Lung (tissue), 12 donors: ENCODE data around the gene PSENEN. TPM values are rescaled to one million over a fixed set of nuclear protein-coding genes. Genes with fewer than 3 reads are reported as not detected.

ENCODE experiments used
- ATAC-seq: fragments of 200-7000 bp; cut with Tn5 transposase; one replicate; pipeline ENCODE4 v1.9.1; 2020; ENCODE audit warnings: moderate number of reproducible peaks; ENCODE audit not compliant: insufficient read depth, low FRiP score
- DNase-seq, 3 donors: peaks; one replicate each; pipeline ENCODE4 v3.0.0-alpha.2; 2013 to 2017
- H3K27ac ChIP-seq, 2 donors: one replicate each; pipeline ENCODE4 v1.5.1; 2013; ENCODE audit warnings: mild to moderate bottlenecking in 2 of 2, moderate library complexity in 2 of 2, control low read depth in 1 of 2, inconsistent platforms in 1 of 2, low read depth in 1 of 2, low read length in 1 of 2
- H3K27me3 ChIP-seq, 3 donors: one replicate each; pipeline ENCODE4 v1.5.1; 2013; ENCODE audit warnings: low read length in 2 of 3; ENCODE audit not compliant: control insufficient read depth in 3 of 3, insufficient read depth in 3 of 3
- H3K36me3 ChIP-seq, 4 donors: one replicate each; pipeline ENCODE4 v1.5.1; 2013; ENCODE audit warnings: low read length in 4 of 4, mild to moderate bottlenecking in 1 of 4, moderate library complexity in 1 of 4; ENCODE audit not compliant: control insufficient read depth in 4 of 4, insufficient read depth in 4 of 4
- H3K4me1 ChIP-seq, 5 donors: one replicate each; pipeline ENCODE4 v1.5.1; 2013; ENCODE audit warnings: low read length in 5 of 5, mild to moderate bottlenecking in 2 of 5, moderate library complexity in 1 of 5; ENCODE audit not compliant: control insufficient read depth in 5 of 5, insufficient read depth in 5 of 5
- H3K4me3 ChIP-seq: one replicate; pipeline ENCODE4 v1.5.1; 2013; ENCODE audit warnings: mild to moderate bottlenecking, control low read depth, moderate library complexity
- H3K9ac ChIP-seq, 2 donors: one replicate each; pipeline ENCODE4 v1.5.1; 2013; ENCODE audit warnings: low read length in 2 of 2, control low read depth in 1 of 2; ENCODE audit not compliant: insufficient read depth in 1 of 2
- H3K9me3 ChIP-seq, 4 donors: one replicate each; pipeline ENCODE4 v1.5.1; 2013; ENCODE audit warnings: low read length in 3 of 4, mild to moderate bottlenecking in 1 of 4, moderate library complexity in 1 of 4; ENCODE audit not compliant: control insufficient read depth in 4 of 4, insufficient read depth in 3 of 4
- WGBS, 2 donors: extraction: QIAGEN DNeasy Blood & Tissue Kit; methylation state at CpG; one replicate each; pipeline ENCODE4 v1.1.7; 2013; 5-methylcytosine and 5-hydroxymethylcytosine counted together
- polyA plus RNA-seq, 2 donors: library from polyadenylated mRNA; stranded (reverse); fragments of 200-250 nt; gene quantifications; one replicate each; pipeline ENCODE4 v1.2.1, GENCODE V29; 2013
- total RNA-seq, 2 donors: library from RNA; depleted of rRNA in 1 of 2; stranded (reverse); fragments of >200 nt in 1 of 2; gene quantifications; one replicate each; pipeline ENCODE4 v1.2.1, GENCODE V29; 2014 to 2021
- TF ChIP-seq, protein P1 (sequence below): IDR thresholded peaks from 2 replicates; pipeline ENCODE4 v1.5.1; 2012; ENCODE audit warnings: mild to moderate bottlenecking; ENCODE audit errors: control extremely low read depth, extremely low read depth
- donor health status: control.
- donor health status: control.
- donor health status: Bipolar disorder and iron deficiency.
- donor health status: healthy.
- donor health status: DM: yes; HTN: yes; CAD: no.

PSENEN gene
- total and polyA plus RNA-seq, 4 donors = 36.8 to 196 (median 107) TPM

GRCh38 chr19:35750167-35750566 lies 4.7 kb downstream of the PSENEN start:
- WGBS, 2 donors = 82 to 90% methylated on average over 5 of the region's 5 CpGs
- ATAC-seq (no peak), DNase-seq (no peak)
- H3K27ac ChIP-seq = no peak overlapping the region
- no peak overlapping the region for H3K9ac ChIP-seq
- H3K9me3 ChIP-seq = peaks cover 0 to 1% (median 0%) of the 10 kb centered on the region in 4 donors
- TF ChIP-seq, protein P1, sequence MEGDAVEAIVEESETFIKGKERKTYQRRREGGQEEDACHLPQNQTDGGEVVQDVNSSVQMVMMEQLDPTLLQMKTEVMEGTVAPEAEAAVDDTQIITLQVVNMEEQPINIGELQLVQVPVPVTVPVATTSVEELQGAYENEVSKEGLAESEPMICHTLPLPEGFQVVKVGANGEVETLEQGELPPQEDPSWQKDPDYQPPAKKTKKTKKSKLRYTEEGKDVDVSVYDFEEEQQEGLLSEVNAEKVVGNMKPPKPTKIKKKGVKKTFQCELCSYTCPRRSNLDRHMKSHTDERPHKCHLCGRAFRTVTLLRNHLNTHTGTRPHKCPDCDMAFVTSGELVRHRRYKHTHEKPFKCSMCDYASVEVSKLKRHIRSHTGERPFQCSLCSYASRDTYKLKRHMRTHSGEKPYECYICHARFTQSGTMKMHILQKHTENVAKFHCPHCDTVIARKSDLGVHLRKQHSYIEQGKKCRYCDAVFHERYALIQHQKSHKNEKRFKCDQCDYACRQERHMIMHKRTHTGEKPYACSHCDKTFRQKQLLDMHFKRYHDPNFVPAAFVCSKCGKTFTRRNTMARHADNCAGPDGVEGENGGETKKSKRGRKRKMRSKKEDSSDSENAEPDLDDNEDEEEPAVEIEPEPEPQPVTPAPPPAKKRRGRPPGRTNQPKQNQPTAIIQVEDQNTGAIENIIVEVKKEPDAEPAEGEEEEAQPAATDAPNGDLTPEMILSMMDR = no peak
- peaks cover 0 to 3% (median 0%) of the 10 kb centered on the region in 3 donors for H3K27me3 ChIP-seq
- peaks cover 0 to 23% (median 8%) of the 10 kb centered on the region in 5 donors for H3K4me1 ChIP-seq
- no peak overlapping the region for H3K4me3 ChIP-seq
- peaks cover 0 to 26% (median 12%) of the 10 kb centered on the region in 4 donors for H3K36me3 ChIP-seq

- H3K27me3 ChIP-seq = peaks cover 0 to 4% (median 0%) of the 10 kb centered on the region in 3 donors
- peaks cover 0 to 1% (median 0%) of the 10 kb centered on the region in 4 donors for H3K9me3 ChIP-seq
- no peak overlapping the region for H3K9ac ChIP-seq
- 91 to 94% methylated on average over 14 of the region's 14 CpGs for WGBS, 2 donors
- TF ChIP-seq, protein P1 = no peak
- H3K4me3 ChIP-seq = no peak overlapping the region
- H3K4me1 ChIP-seq = peaks cover 0 to 30% (median 12%) of the 10 kb centered on the region in 5 donors
- H3K27ac ChIP-seq = peak overlapping the region in 1 of 2 donors; percentile 32
- ATAC-seq = no peak
- DNase-seq = no peak
- H3K36me3 ChIP-seq = peaks cover 0 to 26% (median 12%) of the 10 kb centered on the region in 4 donors
Observed at GRCh38 chr19:35751839-35752745, 6.6 kb downstream of the PSENEN start.

GRCh38 chr19:35752746-35753350 lies 7.4 kb downstream of the PSENEN start:
- Histone ChIP-seq H3K4me1 (peaks cover 0 to 34% (median 14%) of the 10 kb centered on the region in 5 donors), H3K4me3 (no peak overlapping the region), H3K27ac (no peak overlapping the region), H3K27me3 (peaks cover 0 to 4% (median 0%) of the 10 kb centered on the region in 3 donors), H3K36me3 (peaks cover 0 to 26% (median 10%) of the 10 kb centered on the region in 4 donors), H3K9me3 (peaks cover 0 to 1% (median 0%) of the 10 kb centered on the region in 4 donors), H3K9ac (no peak overlapping the region)
- WGBS, 2 donors = 95 to 96% methylated on average over 18 to 20 of the region's 20 CpGs
- DNase-seq = no peak
- TF ChIP-seq, protein P1 = no peak
- no peak for ATAC-seq
